Ectodermal cell (in vitro differentiated cells): ENCODE measurements around the gene HELLS.
"Not testable (repeated sequence)": the region's sequence is repeated elsewhere in the genome, so short reads cannot be mapped to it uniquely, and the experiment has no call there.

Experiments
- H3K27ac ChIP-seq: 2 replicates; pipeline ENCODE4 v1.7.0; 2013; ENCODE audit warnings: mild to moderate bottlenecking, low read depth, low read length; ENCODE audit not compliant: insufficient read depth, poor library complexity, severe bottlenecking
- H3K27me3 ChIP-seq: 2 replicates; pipeline ENCODE4 v1.7.0; 2013; ENCODE audit warnings: mild to moderate bottlenecking, low read length; ENCODE audit not compliant: insufficient read depth, control insufficient read depth, poor library complexity, severe bottlenecking
- H3K36me3 ChIP-seq: one replicate; pipeline ENCODE4 v1.7.0; 2013; ENCODE audit warnings: low read length; ENCODE audit not compliant: control insufficient read depth, insufficient read depth
- H3K4me1 ChIP-seq: one replicate; pipeline ENCODE4 v1.7.0; 2013; ENCODE audit warnings: low read length; ENCODE audit not compliant: control insufficient read depth, insufficient read depth
- H3K4me3 ChIP-seq: 2 replicates; pipeline ENCODE4 v1.7.0; 2013; ENCODE audit warnings: low read depth, low read length, control low read depth; ENCODE audit not compliant: insufficient read depth
- H3K9me3 ChIP-seq: 2 replicates; pipeline ENCODE4 v1.7.0; 2013; ENCODE audit warnings: mild to moderate bottlenecking, low read length, moderate library complexity; ENCODE audit not compliant: control insufficient read depth
- WGBS, 2 experiments: methylation state at CpG; one replicate each; pipeline ENCODE4 v1.1.7; 2013; ENCODE audit warnings: missing lambda C conversion rate in 2 of 2; 5-methylcytosine and 5-hydroxymethylcytosine counted together

HELLS gene

GRCh38 chr10:94546049-94546900, 687 bp downstream of the HELLS start:
- Histone ChIP-seq H3K4me3 (peak overlapping the region; percentile 89), H3K4me1 (peaks cover 6% of the 10 kb centered on the region), H3K36me3 (no peaks in the 10 kb centered on the region), H3K9me3 (no peaks in the 10 kb centered on the region), H3K27me3 (no peaks in the 10 kb centered on the region), H3K27ac (peak overlapping the region; percentile 47)
- 0% methylated on average over 24 to 25 of the region's 25 CpGs for WGBS, 2 experiments

- H3K4me3 ChIP-seq = peak overlapping the region; percentile 89
Observed at GRCh38 chr10:94546901-94547185, 1.3 kb downstream of the HELLS start.

GRCh38 chr10:94549221-94549620, 3.6 kb downstream of the HELLS start:
- peaks cover 6% of the 10 kb centered on the region for H3K4me1 ChIP-seq
- H3K9me3 ChIP-seq = no peaks in the 10 kb centered on the region
- no peak overlapping the region for H3K27ac ChIP-seq
- H3K27me3 ChIP-seq = no peaks in the 10 kb centered on the region
- H3K36me3 ChIP-seq = peaks cover under 1% of the 10 kb centered on the region
- no peak overlapping the region for H3K4me3 ChIP-seq

More at GRCh38 chr10:94546901-94547185, 1.3 kb downstream of the HELLS start:
- H3K4me1 ChIP-seq = peaks cover 6% of the 10 kb centered on the region
- no peak overlapping the region for H3K27ac ChIP-seq
- no peaks in the 10 kb centered on the region for H3K9me3 ChIP-seq
- H3K27me3 ChIP-seq = no peaks in the 10 kb centered on the region
- H3K36me3 ChIP-seq = no peaks in the 10 kb centered on the region
- 44 to 47% methylated on average over 1 of the region's 1 CpG for WGBS, 2 experiments

DNA sequence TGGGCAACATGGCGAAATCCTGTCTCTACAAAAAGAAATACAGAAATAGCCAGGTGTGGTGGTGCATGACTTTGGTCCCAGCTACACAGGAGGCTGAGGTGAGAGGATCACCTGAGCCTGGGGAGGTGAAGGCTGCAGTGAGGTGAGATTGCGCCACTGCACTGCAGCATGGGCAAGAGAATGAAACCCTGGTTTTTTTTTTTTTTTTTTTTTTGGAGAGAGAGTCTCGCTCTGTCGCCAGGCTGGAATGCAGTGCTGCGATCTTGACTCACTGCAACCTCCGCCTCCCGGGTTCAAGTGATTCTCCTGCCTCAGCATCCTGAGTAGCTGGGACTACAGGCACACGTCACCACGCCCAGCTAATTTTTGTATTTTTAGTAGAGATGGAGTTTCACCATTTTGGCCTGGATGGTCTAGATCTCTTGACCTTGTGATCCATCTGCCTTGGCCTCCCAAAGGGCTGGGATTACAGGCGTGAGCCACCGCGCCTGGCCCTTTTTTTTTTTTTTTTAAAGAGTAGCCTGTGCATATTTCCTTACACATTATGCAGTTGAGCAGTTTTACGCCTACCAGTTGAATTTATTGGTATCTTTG, 22.2 kb downstream of the HELLS start:
- H3K36me3 ChIP-seq = peaks cover 35% of the 10 kb centered on the region

GRCh38 chr10:94571081-94571480, 25.5 kb downstream of the HELLS start:
- peaks cover 32% of the 10 kb centered on the region for H3K36me3 ChIP-seq
- no peak overlapping the region for H3K27ac ChIP-seq
- H3K27me3 ChIP-seq = no peaks in the 10 kb centered on the region
- no peaks in the 10 kb centered on the region for H3K9me3 ChIP-seq
- no peaks in the 10 kb centered on the region for H3K4me1 ChIP-seq
- no peak overlapping the region for H3K4me3 ChIP-seq

More for the DNA sequence above, 22.2 kb downstream of the HELLS start:
- 93 to 95% methylated on average over 12 to 13 of the region's 13 CpGs for WGBS, 2 experiments
- not testable (repeated sequence) for H3K4me1 ChIP-seq, H3K9me3 ChIP-seq, H3K27ac ChIP-seq, H3K4me3 ChIP-seq, H3K27me3 ChIP-seq

DNA sequence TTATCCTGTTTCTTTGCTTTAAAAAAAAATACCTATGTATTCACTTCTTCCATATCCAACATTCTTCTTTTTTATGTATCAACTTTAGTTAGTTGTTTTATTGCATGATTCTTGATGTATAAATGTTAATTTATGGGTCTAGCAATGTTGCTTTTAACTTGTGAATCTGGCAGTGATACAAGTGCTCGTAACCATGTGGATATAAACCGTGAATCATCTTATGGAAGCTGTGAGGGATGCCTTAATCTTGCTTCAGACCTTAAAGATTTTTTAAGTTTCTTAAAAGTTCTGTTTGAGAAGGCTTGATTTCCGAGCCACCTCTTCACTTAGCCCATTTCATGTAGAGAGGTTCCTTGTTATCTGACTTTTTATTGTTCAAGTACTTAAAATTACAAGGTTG, 25.9 kb downstream of the HELLS start:
- 95 to 98% methylated on average over 3 of the region's 3 CpGs for WGBS, 2 experiments
- H3K27me3 ChIP-seq = no peaks in the 10 kb centered on the region
- peaks cover 32% of the 10 kb centered on the region for H3K36me3 ChIP-seq
- H3K4me3 ChIP-seq = no peak overlapping the region
- no peaks in the 10 kb centered on the region for H3K4me1 ChIP-seq
- no peaks in the 10 kb centered on the region for H3K9me3 ChIP-seq
- no peak overlapping the region for H3K27ac ChIP-seq

- H3K36me3 ChIP-seq = peaks cover 21% of the 10 kb centered on the region
- WGBS, 2 experiments = 78 to 86% methylated on average over 4 of the region's 4 CpGs
- no peak overlapping the region for H3K4me3 ChIP-seq
Observed at GRCh38 chr10:94578790-94579189, 33.2 kb downstream of the HELLS start.

DNA sequence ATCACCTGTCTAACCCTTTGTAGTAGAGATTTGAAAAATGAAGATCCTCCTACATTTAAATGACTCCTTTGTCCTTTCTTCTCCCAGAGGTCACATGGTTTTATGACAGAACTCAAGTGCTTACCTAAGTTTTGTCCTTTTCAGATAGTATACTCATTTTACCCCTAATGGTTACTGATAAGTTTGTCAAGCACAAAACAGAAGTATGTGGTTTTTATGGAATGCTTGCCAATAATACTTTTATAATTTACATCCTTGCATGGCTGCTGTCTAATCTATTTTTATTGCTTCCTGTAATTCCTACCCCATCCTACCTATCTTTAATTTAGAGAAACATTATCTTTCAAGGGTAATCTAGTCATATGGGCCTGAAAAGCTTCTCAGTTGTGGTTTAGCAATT, 37.5 kb downstream of the HELLS start:
- Histone ChIP-seq H3K27me3 (no peaks in the 10 kb centered on the region), H3K4me3 (no peak overlapping the region), H3K4me1 (no peaks in the 10 kb centered on the region), H3K36me3 (peaks cover 13% of the 10 kb centered on the region), H3K9me3 (no peaks in the 10 kb centered on the region), H3K27ac (no peak overlapping the region)

More at GRCh38 chr10:94578790-94579189, 33.2 kb downstream of the HELLS start:
- Histone ChIP-seq H3K27me3 (no peaks in the 10 kb centered on the region), H3K27ac (no peak overlapping the region), H3K4me1 (no peaks in the 10 kb centered on the region), H3K9me3 (no peaks in the 10 kb centered on the region)

GRCh38 chr10:94591461-94592205, 46.0 kb downstream of the HELLS start:
- no peak overlapping the region for H3K4me3 ChIP-seq
- peaks cover 58% of the 10 kb centered on the region for H3K36me3 ChIP-seq
- no peaks in the 10 kb centered on the region for H3K27me3 ChIP-seq
- no peaks in the 10 kb centered on the region for H3K4me1 ChIP-seq
- H3K27ac ChIP-seq = no peak overlapping the region
- 100% methylated on average over 1 of the region's 1 CpG for whole genome bisulfite sequencing, 2 experiments
- H3K9me3 ChIP-seq = no peaks in the 10 kb centered on the region

DNA sequence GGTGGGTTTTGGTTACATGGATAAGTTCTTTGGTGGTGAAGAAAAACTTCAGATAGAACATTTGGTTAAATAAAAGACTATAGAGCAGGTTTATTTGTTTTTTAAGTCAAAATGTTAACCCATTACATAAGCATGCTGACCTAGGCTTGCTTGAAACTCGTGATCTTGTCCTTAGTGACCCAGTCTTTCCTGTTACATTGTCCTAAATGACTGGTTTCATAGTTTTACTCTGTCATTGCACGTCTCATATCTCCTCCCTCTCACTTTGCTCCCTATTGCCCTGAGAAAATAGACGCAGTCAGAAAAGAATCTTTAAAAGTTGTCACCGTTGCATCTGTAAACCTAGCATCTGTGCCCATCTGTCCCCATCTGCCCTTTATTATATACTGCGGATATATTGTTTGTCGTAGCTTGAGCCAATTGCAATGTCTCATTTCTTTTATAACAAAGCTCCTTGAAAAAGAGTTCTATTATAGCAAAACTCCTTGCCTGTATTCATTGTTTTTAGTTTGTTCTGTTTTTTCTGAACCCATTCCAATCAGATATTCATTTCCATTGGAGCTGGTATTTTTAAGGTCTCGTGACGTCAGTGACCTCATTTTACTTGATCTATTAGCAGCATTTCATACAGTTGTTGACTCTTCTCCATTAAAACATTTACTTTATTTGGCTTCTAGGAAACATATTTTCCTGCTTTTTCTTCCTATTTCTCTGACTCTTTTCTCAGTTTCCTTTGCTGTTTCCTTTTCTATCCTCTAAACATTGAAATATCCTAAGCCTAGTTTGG, 57.3 kb downstream of the HELLS start:
- H3K36me3 ChIP-seq = peaks cover 31% of the 10 kb centered on the region
- no peaks in the 10 kb centered on the region for H3K9me3 ChIP-seq
- WGBS, 2 experiments = 96 to 97% methylated on average over 8 of the region's 8 CpGs
- no peak overlapping the region for H3K27ac ChIP-seq
- no peaks in the 10 kb centered on the region for H3K27me3 ChIP-seq
- H3K4me3 ChIP-seq = no peak overlapping the region
- no peaks in the 10 kb centered on the region for H3K4me1 ChIP-seq
